Liver (tissue), 9 donors: ENCODE measurements around the gene GRK1. TPM values are rescaled to one million over a fixed set of nuclear protein-coding genes. Genes with fewer than 3 reads are reported as not detected.
"Not testable (repeated sequence)": the region's sequence is repeated elsewhere in the genome, so short reads cannot be mapped to it uniquely, and the experiment has no call there.

Experiments
- DNase-seq: peaks from one replicate; pipeline ENCODE4 v3.0.0-alpha.2; 2017; ENCODE audit warnings: low spot score
- H3K27ac ChIP-seq, 2 donors: one replicate each; pipeline ENCODE4 v1.7.0; 2013; ENCODE audit warnings: inconsistent platforms in 2 of 2, low read length in 2 of 2, control low read depth in 1 of 2, low read depth in 1 of 2, mild to moderate bottlenecking in 1 of 2
- H3K27me3 ChIP-seq, 4 donors: one replicate each; pipeline versions ENCODE4 v1.6.1 to v1.7.0; 2013; ENCODE audit warnings: low read length in 3 of 4, inconsistent platforms in 1 of 4, mild to moderate bottlenecking in 1 of 4, moderate library complexity in 1 of 4; ENCODE audit not compliant: control insufficient read depth in 4 of 4, insufficient read depth in 4 of 4
- H3K36me3 ChIP-seq, 4 donors: one replicate each; pipeline versions ENCODE4 v1.6.1 to v1.7.0; 2013; ENCODE audit warnings: low read length in 3 of 4, mild to moderate bottlenecking in 3 of 4, low read depth in 1 of 4, moderate library complexity in 1 of 4; ENCODE audit not compliant: control insufficient read depth in 4 of 4, insufficient read depth in 3 of 4
- H3K4me1 ChIP-seq, 4 donors: one replicate each; pipeline versions ENCODE4 v1.6.1 to v1.7.0; 2013; ENCODE audit warnings: low read length in 3 of 4, mild to moderate bottlenecking in 3 of 4, moderate library complexity in 1 of 4; ENCODE audit not compliant: control insufficient read depth in 4 of 4, insufficient read depth in 4 of 4
- H3K4me3 ChIP-seq, 3 donors: one replicate each; pipeline versions ENCODE4 v1.6.1 to v1.7.0; 2013; ENCODE audit warnings: low read length in 3 of 3, control low read depth in 1 of 3, low read depth in 1 of 3, mild to moderate bottlenecking in 1 of 3
- H3K9ac ChIP-seq, 2 donors: one replicate each; pipeline ENCODE4 v1.7.0; 2013; ENCODE audit warnings: low read length in 2 of 2, mild to moderate bottlenecking in 2 of 2, moderate library complexity in 2 of 2, control low read depth in 1 of 2, low read depth in 1 of 2
- H3K9me3 ChIP-seq, 4 donors: one replicate each; pipeline versions ENCODE4 v1.6.1 to v1.7.0; 2013; ENCODE audit warnings: low read length in 3 of 4; ENCODE audit not compliant: control insufficient read depth in 4 of 4
- EGR1 ChIP-seq, 2 donors: IDR thresholded peaks; 2 replicates each; pipeline ENCODE4 v1.6.1; 2016 to 2018; ENCODE audit warnings: antibody characterized with exemption in 2 of 2, low read depth in 2 of 2
- FOXA1 ChIP-seq: IDR thresholded peaks from 2 replicates; pipeline ENCODE4 v1.6.1; 2016; ENCODE audit warnings: antibody characterized with exemption
- FOXA2 ChIP-seq: IDR thresholded peaks from 2 replicates; pipeline ENCODE4 v1.6.1; 2016; ENCODE audit warnings: antibody characterized with exemption
- HNF4G ChIP-seq: IDR thresholded peaks from 2 replicates; pipeline ENCODE4 v1.6.1; 2016; ENCODE audit warnings: antibody characterized with exemption
- JUND ChIP-seq, 2 donors: IDR thresholded peaks; 2 replicates each; pipeline ENCODE4 v1.6.1; 2016; ENCODE audit warnings: antibody characterized with exemption in 2 of 2
- MAX ChIP-seq: IDR thresholded peaks from 2 replicates; pipeline ENCODE4 v1.6.1; 2016; ENCODE audit warnings: antibody characterized with exemption
- NR2F2 ChIP-seq: IDR thresholded peaks from 2 replicates; pipeline ENCODE4 v1.6.1; 2016; ENCODE audit warnings: antibody characterized with exemption
- RAD21 ChIP-seq, 2 donors: IDR thresholded peaks; 2 replicates each; pipeline ENCODE4 v1.6.1; 2016; ENCODE audit warnings: antibody characterized with exemption in 2 of 2, mild to moderate bottlenecking in 2 of 2
- RXRA ChIP-seq, 2 donors: IDR thresholded peaks; 2 replicates each; pipeline ENCODE4 v1.6.1; 2017 to 2018; ENCODE audit warnings: antibody characterized with exemption in 2 of 2, mild to moderate bottlenecking in 1 of 2
- SP1 ChIP-seq: IDR thresholded peaks from 2 replicates; pipeline ENCODE4 v1.6.1; 2018; ENCODE audit warnings: antibody characterized with exemption, mild to moderate bottlenecking
- YY1 ChIP-seq: IDR thresholded peaks from 2 replicates; pipeline ENCODE4 v1.6.1; 2016; ENCODE audit warnings: antibody characterized with exemption, mild to moderate bottlenecking
- ZBTB33 ChIP-seq: IDR thresholded peaks from 2 replicates; pipeline ENCODE4 v1.6.1; 2016; ENCODE audit warnings: antibody characterized with exemption
- WGBS: extraction: QIAGEN DNeasy Blood & Tissue Kit; methylation state at CpG from one replicate; pipeline ENCODE4 v1.1.7; 2013; 5-methylcytosine and 5-hydroxymethylcytosine counted together
- polyA plus RNA-seq, 2 donors: library from polyadenylated mRNA; stranded (reverse) in 1 of 2; unstranded in 1 of 2; fragments of 200-250 nt in 1 of 2; fragments of >200 nt in 1 of 2; fragmentation: Nextera tagmentation in 1 of 2; extraction: Ambion mirVana in 1 of 2; gene quantifications; one replicate each; pipeline versions ENCODE4 v1.2.1 to v1.2.3, GENCODE V29; 2013 to 2015
- total RNA-seq, 2 donors: library from RNA; depleted of rRNA; stranded (reverse); fragments of >200 nt; gene quantifications; one replicate each; pipeline ENCODE4 v1.2.3, GENCODE V29; 2014
- TF ChIP-seq, protein P1 (sequence below): IDR thresholded peaks from 2 replicates; pipeline ENCODE4 v1.6.1; 2016; ENCODE audit warnings: antibody characterized with exemption, mild to moderate bottlenecking
- TF ChIP-seq, protein P2 (sequence below): IDR thresholded peaks from 2 replicates; pipeline ENCODE4 v1.6.1; 2016; ENCODE audit warnings: antibody characterized with exemption
- TF ChIP-seq, protein P3 (sequence below): fragments of 150-350 bp; IDR thresholded peaks from 2 replicates; pipeline ENCODE4 v1.5.1; 2017; ENCODE audit warnings: improper control_type of control experiment, low read depth, low read length; ENCODE audit not compliant: missing input control
- donor health status: healthy.
- donor health status: healthy.
- donor health status: healthy.
- donor health status: healthy.
- donor health status: healthy.

Gene GRK1
- total and polyA plus RNA-seq, 4 donors, result 0.05 TPM; not detected in 3

- Histone ChIP-seq H3K4me3 (no peak overlapping the region), H3K9me3 (no peaks in the 10 kb centered on the region), H3K27me3 (no peaks in the 10 kb centered on the region), H3K9ac (no peak overlapping the region), H3K27ac (no peak overlapping the region), H3K36me3 (no peaks in the 10 kb centered on the region), H3K4me1 (peaks cover 0 to 3% (median 0%) of the 10 kb centered on the region in 4 donors)
- no peak for TF ChIP-seq JUND (IDR thresholded peaks at IDR 0.05)
- no peak for TF ChIP-seq FOXA2
- TF ChIP-seq EGR1 (IDR thresholded peaks at IDR 0.05; ENCODE audit: low read depth in 2 of 2), result no peak
- no peak for TF ChIP-seq NR2F2
- TF ChIP-seq, protein P1, sequence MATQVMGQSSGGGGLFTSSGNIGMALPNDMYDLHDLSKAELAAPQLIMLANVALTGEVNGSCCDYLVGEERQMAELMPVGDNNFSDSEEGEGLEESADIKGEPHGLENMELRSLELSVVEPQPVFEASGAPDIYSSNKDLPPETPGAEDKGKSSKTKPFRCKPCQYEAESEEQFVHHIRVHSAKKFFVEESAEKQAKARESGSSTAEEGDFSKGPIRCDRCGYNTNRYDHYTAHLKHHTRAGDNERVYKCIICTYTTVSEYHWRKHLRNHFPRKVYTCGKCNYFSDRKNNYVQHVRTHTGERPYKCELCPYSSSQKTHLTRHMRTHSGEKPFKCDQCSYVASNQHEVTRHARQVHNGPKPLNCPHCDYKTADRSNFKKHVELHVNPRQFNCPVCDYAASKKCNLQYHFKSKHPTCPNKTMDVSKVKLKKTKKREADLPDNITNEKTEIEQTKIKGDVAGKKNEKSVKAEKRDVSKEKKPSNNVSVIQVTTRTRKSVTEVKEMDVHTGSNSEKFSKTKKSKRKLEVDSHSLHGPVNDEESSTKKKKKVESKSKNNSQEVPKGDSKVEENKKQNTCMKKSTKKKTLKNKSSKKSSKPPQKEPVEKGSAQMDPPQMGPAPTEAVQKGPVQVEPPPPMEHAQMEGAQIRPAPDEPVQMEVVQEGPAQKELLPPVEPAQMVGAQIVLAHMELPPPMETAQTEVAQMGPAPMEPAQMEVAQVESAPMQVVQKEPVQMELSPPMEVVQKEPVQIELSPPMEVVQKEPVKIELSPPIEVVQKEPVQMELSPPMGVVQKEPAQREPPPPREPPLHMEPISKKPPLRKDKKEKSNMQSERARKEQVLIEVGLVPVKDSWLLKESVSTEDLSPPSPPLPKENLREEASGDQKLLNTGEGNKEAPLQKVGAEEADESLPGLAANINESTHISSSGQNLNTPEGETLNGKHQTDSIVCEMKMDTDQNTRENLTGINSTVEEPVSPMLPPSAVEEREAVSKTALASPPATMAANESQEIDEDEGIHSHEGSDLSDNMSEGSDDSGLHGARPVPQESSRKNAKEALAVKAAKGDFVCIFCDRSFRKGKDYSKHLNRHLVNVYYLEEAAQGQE, result no peak
- TF ChIP-seq ZBTB33, result no peak
- no peak for TF ChIP-seq RAD21 (IDR thresholded peaks at IDR 0.05)
- TF ChIP-seq YY1, result no peak
- TF ChIP-seq FOXA1, result no peak
- TF ChIP-seq, protein P2, sequence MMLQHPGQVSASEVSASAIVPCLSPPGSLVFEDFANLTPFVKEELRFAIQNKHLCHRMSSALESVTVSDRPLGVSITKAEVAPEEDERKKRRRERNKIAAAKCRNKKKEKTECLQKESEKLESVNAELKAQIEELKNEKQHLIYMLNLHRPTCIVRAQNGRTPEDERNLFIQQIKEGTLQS, result no peak
- TF ChIP-seq, protein P3, sequence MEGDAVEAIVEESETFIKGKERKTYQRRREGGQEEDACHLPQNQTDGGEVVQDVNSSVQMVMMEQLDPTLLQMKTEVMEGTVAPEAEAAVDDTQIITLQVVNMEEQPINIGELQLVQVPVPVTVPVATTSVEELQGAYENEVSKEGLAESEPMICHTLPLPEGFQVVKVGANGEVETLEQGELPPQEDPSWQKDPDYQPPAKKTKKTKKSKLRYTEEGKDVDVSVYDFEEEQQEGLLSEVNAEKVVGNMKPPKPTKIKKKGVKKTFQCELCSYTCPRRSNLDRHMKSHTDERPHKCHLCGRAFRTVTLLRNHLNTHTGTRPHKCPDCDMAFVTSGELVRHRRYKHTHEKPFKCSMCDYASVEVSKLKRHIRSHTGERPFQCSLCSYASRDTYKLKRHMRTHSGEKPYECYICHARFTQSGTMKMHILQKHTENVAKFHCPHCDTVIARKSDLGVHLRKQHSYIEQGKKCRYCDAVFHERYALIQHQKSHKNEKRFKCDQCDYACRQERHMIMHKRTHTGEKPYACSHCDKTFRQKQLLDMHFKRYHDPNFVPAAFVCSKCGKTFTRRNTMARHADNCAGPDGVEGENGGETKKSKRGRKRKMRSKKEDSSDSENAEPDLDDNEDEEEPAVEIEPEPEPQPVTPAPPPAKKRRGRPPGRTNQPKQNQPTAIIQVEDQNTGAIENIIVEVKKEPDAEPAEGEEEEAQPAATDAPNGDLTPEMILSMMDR, result no peak
- no peak for TF ChIP-seq MAX
- TF ChIP-seq SP1, result no peak
- 86% methylated on average over 21 of the region's 21 CpGs for WGBS
- DNase-seq, result no peak
Measured at GRCh38 chr13:113744197-113745000, 77.4 kb downstream of the GRK1 start.

DNA sequence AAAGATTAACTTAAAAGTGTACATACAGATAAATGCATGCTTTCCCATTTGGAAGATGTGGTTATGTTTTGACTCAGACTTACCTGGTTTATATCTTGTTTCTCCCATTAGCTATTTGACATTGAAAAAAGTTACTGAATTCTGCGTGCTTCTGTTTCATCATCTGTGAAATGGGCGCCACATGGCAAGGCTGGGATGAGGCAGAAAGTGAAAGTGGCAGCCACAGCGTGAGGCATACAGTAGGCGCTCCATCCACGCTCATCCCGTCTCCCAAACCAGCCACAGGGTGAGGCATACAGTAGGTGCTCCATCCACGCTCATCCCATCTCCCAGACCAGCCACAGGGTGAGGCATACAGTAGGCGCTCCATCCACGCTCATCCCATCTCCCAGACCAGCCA, 78.0 kb downstream of the GRK1 start:
- Histone ChIP-seq H3K27me3 (no peaks in the 10 kb centered on the region), H3K4me1 (peaks cover 0 to 3% (median 0%) of the 10 kb centered on the region in 4 donors), H3K36me3 (no peaks in the 10 kb centered on the region), H3K4me3 (no peak overlapping the region), H3K27ac (no peak overlapping the region), H3K9ac (no peak overlapping the region), H3K9me3 (no peaks in the 10 kb centered on the region)
- WGBS, result 95% methylated on average over 8 of the region's 9 CpGs
- no peak for DNase-seq
- TF ChIP-seq, protein P2, result no peak
- no peak for TF ChIP-seq ZBTB33
- TF ChIP-seq RXRA (IDR thresholded peaks at IDR 0.05), result no peak
- no peak for TF ChIP-seq HNF4G
- no peak for TF ChIP-seq RAD21 (IDR thresholded peaks at IDR 0.05)

DNA sequence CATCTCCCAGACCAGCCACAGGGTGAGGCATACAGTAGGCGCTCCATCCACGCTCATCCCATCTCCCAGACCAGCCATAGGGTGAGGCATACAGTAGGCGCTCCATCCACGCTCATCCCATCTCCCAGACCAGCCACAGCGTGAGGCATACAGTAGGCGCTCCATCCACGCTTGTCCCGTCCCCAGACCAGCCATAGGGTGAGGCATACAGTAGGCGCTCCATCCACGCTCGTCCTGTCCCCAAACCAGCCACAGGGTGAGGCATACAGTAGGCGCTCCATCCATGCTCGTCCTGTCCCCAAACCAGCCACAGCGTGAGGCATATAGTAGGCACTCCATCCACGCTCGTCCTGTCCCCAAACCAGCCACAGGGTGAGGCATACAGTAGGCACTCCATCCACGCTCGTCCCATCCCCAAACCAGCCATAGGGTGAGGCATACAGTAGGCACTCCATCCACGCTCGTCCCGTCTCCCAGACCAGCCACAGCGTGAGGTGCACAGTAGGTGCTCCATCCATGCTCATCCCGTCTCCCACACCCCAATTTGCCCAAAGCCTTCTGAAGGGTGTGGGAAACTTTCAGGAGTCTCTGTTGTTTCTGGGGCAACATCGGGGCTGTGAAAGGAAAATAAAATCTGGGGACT, 78.6 kb downstream of the GRK1 start:
- H3K9me3 ChIP-seq, H3K9ac ChIP-seq, H3K4me1 ChIP-seq, H3K36me3 ChIP-seq, H3K27ac ChIP-seq, H3K4me3 ChIP-seq, DNase-seq, H3K27me3 ChIP-seq: not testable (repeated sequence)
- 94% methylated on average over 24 of the region's 24 CpGs for WGBS
